ENCODE data around the gene ZDHHC12.

Gene ZDHHC12

DNA sequence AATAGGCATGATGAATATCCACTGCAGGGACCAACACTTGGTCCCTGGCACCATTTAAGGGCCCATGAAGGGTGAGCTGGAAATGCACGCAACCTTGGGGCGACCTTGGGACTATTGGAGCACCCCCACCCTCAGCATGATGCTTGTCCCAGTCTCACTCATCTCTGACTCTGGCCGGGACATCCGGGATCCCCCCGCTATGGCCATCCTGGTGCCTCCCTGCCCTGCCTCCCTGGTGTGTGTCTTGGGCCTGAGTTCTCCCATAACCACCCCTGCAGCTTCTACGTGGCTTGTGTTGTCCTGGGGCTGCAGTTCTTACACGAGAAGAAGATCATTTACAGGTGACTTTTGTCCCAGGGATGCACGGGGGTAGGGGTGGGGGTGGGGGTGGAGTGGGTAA, 5.9 kb downstream of the ZDHHC12 start:
- DNase-seq (ENCODE audit: low read depth): no peak
- no peak overlapping the region for H3K4me3 ChIP-seq (ENCODE audit: low read depth, low read length)
- TF ChIP-seq, protein P1, sequence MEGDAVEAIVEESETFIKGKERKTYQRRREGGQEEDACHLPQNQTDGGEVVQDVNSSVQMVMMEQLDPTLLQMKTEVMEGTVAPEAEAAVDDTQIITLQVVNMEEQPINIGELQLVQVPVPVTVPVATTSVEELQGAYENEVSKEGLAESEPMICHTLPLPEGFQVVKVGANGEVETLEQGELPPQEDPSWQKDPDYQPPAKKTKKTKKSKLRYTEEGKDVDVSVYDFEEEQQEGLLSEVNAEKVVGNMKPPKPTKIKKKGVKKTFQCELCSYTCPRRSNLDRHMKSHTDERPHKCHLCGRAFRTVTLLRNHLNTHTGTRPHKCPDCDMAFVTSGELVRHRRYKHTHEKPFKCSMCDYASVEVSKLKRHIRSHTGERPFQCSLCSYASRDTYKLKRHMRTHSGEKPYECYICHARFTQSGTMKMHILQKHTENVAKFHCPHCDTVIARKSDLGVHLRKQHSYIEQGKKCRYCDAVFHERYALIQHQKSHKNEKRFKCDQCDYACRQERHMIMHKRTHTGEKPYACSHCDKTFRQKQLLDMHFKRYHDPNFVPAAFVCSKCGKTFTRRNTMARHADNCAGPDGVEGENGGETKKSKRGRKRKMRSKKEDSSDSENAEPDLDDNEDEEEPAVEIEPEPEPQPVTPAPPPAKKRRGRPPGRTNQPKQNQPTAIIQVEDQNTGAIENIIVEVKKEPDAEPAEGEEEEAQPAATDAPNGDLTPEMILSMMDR (conservative IDR thresholded peaks at IDR 0.05; ENCODE audit: low read depth, low read length): no peak

DNA sequence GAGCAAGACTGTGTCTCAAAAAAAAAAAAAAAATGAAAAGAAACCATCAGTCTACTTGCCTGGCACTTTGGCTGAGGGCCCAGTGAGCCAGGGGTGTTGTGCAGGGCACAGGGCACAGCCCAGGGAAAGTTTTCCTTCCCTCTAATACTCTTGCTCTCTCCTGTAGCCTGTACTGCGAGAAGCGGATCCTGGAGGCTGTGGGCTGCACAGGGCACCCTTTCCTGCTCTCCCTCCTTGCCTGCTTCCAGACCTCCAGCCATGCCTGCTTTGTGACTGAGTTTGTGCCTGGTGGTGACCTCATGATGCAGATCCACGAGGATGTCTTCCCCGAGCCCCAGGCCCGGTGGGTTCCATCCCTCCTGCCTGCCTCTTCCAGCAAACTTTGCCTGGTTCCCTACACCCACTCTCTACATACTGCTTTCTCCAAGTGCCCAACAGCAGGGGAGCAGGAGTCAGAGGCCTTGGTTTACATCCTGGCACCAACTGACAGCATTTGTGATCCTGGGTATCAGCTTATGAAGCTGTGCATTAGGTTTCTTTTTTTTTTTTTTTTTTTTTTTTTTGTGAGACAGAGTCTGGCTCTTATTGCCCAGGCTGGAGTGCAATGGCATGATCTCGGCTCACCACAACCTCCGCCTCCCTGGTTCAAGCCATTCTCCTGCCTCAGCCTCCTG, 7.2 kb downstream of the ZDHHC12 start:
- H3K4me3 ChIP-seq (ENCODE audit: low read depth, low read length): no peak overlapping the region
- no peak for DNase-seq (ENCODE audit: low read depth)
- TF ChIP-seq, protein P1 (conservative IDR thresholded peaks at IDR 0.05; ENCODE audit: low read depth, low read length): no peak

DNA sequence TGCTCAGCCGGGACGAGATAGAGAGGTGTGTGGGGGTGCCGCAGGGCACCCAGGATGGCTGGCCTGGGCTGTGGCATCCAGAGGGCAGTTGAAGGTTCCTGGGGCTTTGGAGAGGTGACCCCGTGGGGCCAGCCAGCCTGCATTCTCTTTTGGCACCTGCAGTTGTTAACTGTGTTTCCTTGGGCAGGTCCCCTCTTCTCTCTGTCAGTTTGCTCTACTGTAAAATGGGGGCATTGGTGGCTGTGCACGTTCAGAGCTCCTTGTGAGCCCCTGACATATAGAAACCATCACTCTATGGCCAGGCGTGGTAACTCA, 8.5 kb downstream of the ZDHHC12 start:
- DNase-seq (ENCODE audit: low read depth): no peak
- H3K4me3 ChIP-seq (ENCODE audit: low read depth, low read length): no peak overlapping the region
- TF ChIP-seq, protein P1 (conservative IDR thresholded peaks at IDR 0.05; ENCODE audit: low read depth, low read length): no peak

DNA sequence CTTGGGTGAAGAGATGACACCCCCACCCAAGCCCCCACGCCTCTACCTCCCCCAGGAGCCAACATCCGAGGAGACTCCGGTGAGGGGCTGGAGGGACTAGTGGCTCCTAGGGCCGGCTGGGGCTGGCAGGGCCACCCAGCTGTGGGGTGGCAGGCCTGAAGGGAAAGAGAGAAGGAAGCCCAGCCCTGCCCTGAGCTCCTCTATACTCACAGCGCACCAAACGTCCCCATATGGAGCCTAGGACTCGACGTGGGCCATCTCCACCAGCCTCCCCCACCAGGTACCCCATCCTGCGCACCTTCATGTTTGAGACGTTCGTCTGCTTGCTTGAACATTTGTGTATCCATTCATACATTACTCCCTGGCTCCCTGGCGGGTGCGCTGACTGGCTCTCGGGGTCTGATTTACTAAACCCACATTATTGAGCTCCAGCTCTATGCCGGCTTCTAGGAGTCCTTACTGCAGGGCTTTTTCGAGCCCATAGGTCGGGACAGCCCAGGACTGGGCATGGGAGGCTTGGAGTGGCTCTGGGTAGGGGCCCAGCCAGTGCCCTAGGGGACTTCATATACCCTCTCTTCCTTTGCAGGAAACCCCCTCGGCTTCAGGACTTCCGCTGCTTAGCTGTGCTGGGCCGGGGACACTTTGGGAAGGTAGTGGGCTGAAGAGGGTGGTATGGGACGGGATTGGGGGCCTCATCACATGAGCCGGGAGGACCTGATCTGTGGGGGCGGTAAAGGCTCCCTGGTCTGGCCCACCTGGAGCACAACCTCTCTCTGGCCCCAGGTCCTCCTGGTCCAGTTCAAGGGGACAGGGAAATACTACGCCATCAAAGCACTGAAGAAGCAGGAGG, 9.1 kb downstream of the ZDHHC12 start:
- no peak overlapping the region for H3K4me3 ChIP-seq (ENCODE audit: low read depth, low read length)
- no peak for DNase-seq (ENCODE audit: low read depth)
- TF ChIP-seq, protein P1 (conservative IDR thresholded peaks at IDR 0.05; ENCODE audit: low read depth, low read length): no peak

DNA sequence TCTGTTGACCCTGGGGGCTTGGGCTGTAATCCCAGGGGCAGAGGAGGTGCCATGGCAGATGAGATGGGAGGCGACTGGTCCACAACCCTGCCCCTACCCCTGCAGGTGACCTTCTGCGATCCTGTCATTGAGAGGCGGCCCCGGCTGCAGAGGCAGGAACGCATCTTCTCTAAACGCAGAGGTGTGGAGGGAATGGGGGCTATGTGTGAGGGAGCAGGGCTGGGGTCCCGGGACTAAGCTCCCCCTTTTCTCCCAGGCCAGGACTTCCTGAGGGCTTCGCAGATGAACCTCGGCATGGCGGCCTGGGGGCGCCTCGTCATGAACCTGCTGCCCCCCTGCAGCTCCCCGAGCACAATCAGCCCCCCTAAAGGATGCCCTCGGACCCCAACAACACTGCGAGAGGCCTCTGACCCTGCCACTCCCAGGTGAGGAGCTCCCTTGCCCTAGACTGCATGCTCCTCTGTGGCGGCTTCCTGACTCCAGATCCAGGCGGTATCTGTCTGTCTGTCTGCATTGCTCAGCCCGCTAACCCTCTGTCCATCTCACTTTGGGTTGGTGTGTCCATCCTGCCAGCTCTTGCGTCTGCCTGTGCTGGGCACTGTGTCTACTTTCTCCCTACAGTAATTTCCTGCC, 9.9 kb downstream of the ZDHHC12 start:
- TF ChIP-seq, protein P1 (conservative IDR thresholded peaks at IDR 0.05; ENCODE audit: low read depth, low read length): no peak
- DNase-seq (ENCODE audit: low read depth): no peak
- H3K4me3 ChIP-seq (ENCODE audit: low read depth, low read length): no peak overlapping the region

DNA sequence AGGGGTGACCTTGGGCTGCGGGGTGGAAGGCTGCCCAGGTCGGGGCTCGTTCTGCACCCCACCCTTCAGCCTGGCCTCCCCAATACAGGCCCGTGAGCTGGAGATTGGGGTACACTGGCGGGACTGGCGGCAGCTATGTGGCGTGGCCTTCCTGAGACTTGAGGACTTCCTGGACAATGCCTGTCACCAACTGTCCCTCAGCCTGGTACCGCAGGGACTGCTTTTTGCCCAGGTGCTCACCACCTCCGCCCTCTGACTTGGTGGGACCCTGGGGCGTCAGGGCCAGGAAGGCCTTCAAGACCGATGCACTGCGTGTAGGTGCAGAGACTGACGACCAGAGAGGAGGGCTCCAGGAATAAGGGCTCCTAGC, 10.5 kb downstream of the ZDHHC12 start:
- no peak for DNase-seq (ENCODE audit: low read depth)
- TF ChIP-seq, protein P1 (conservative IDR thresholded peaks at IDR 0.05; ENCODE audit: low read depth, low read length): no peak
- H3K4me3 ChIP-seq (ENCODE audit: low read depth, low read length): no peak overlapping the region

Data from choroid plexus epithelial cell (primary cell).